ENCODE data around the gene LRRN2. TPM values are rescaled to one million over a fixed set of nuclear protein-coding genes. Genes with fewer than 3 reads are reported as not detected.

Gene LRRN2
- total RNA-seq, 2 donors from 2014 or later: 11.4 to 16.2 TPM

DNA sequence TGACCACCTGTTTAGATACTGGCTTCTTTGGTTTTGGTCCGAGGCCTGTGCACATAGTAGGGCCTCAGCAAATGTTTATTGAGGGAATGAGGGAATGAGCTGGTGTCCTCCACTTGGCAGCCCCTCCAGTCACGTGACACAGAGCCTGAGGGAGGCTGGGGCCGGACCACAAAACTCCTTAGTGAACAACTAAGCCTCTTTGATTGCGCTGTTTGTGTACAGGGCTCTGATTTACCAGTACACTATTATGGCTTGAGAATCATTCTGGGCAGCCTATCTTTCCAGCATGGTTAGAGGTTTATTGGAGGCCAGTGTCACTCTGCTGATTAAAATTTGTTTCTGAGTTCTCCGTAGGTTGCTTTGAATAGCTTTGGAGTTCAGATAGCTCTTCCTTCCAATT is 10.2 kb upstream of the LRRN2 start:
- Histone ChIP-seq H3K27me3 (ENCODE audit: control insufficient read depth, insufficient read depth, low read length, poor library complexity, severe bottlenecking) (no peaks in the 10 kb centered on the region), H3K9me3 (ENCODE audit: control insufficient read depth, low read length) (no peaks in the 10 kb centered on the region), H3K4me1 (ENCODE audit: control insufficient read depth, insufficient read depth, low read length) (no peaks in the 10 kb centered on the region), H3K27ac (ENCODE audit: low read depth, low read length) (no peak overlapping the region), H3K4me3 (ENCODE audit: low read length) (no peak overlapping the region), H3K9ac (ENCODE audit: extremely low read depth, low read length, poor library complexity, severe bottlenecking) (no peak overlapping the region), H3K36me3 (ENCODE audit: control insufficient read depth, insufficient read depth, low read length) (no peaks in the 10 kb centered on the region)
- Mint-ChIP-seq H3K27ac (no peak overlapping the region), H3K4me3 (no peak overlapping the region), H3K4me1 (peaks cover 28% of the 10 kb centered on the region), H3K36me3 (ENCODE audit: low read depth) (no peaks in the 10 kb centered on the region), H3K9me3 (no peaks in the 10 kb centered on the region), H3K27me3 (ENCODE audit: insufficient read depth) (peaks cover 2% of the 10 kb centered on the region)
- TF ChIP-seq, protein P1, sequence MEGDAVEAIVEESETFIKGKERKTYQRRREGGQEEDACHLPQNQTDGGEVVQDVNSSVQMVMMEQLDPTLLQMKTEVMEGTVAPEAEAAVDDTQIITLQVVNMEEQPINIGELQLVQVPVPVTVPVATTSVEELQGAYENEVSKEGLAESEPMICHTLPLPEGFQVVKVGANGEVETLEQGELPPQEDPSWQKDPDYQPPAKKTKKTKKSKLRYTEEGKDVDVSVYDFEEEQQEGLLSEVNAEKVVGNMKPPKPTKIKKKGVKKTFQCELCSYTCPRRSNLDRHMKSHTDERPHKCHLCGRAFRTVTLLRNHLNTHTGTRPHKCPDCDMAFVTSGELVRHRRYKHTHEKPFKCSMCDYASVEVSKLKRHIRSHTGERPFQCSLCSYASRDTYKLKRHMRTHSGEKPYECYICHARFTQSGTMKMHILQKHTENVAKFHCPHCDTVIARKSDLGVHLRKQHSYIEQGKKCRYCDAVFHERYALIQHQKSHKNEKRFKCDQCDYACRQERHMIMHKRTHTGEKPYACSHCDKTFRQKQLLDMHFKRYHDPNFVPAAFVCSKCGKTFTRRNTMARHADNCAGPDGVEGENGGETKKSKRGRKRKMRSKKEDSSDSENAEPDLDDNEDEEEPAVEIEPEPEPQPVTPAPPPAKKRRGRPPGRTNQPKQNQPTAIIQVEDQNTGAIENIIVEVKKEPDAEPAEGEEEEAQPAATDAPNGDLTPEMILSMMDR (conservative IDR thresholded peaks at IDR 0.05): no peak
- 88 to 95% methylated on average over 5 of the region's 5 CpGs for WGBS, 2 experiments (ENCODE audit: insufficient coverage in 1 of 2, insufficient read length in 1 of 2)
- DNase-seq: no peak

DNA sequence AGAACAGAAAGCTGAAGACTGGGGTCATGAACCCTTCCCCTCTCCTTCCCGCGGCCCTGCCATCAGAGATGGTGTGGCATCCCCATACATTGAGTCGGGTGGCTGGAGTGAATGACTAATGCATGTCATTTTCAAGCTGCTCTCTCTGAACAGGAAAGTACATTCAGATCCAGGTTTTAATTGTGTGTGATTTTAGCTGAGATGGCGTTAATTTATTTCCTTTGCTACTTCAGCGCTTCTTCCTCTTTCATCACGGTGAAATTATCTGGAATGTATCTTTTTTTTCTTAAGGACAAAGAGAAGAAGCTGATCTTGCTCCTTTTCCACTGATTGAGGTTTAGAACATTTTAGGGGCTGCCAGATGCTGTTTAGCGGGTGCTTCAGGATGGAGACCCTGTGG is 8.6 kb upstream of the LRRN2 start:
- H3K27ac Mint-ChIP-seq: no peak overlapping the region
- Histone ChIP-seq H3K9ac (ENCODE audit: extremely low read depth, low read length, poor library complexity, severe bottlenecking) (no peak overlapping the region), H3K9me3 (ENCODE audit: control insufficient read depth, low read length) (no peaks in the 10 kb centered on the region), H3K27ac (ENCODE audit: low read depth, low read length) (no peak overlapping the region), H3K36me3 (ENCODE audit: control insufficient read depth, insufficient read depth, low read length) (no peaks in the 10 kb centered on the region), H3K4me1 (ENCODE audit: control insufficient read depth, insufficient read depth, low read length) (no peaks in the 10 kb centered on the region), H3K4me3 (ENCODE audit: low read length) (no peak overlapping the region), H3K27me3 (ENCODE audit: control insufficient read depth, insufficient read depth, low read length, poor library complexity, severe bottlenecking) (no peaks in the 10 kb centered on the region)
- peaks cover 23% of the 10 kb centered on the region for H3K4me1 Mint-ChIP-seq
- no peaks in the 10 kb centered on the region for H3K9me3 Mint-ChIP-seq
- no peak overlapping the region for H3K4me3 Mint-ChIP-seq
- peaks cover 8% of the 10 kb centered on the region for H3K27me3 Mint-ChIP-seq (ENCODE audit: insufficient read depth)
- 92 to 97% methylated on average over 3 to 7 of the region's 7 CpGs for WGBS, 2 experiments (ENCODE audit: insufficient coverage in 1 of 2, insufficient read length in 1 of 2)
- DNase-seq: no peak
- TF ChIP-seq, protein P1 (conservative IDR thresholded peaks at IDR 0.05): no peak
- no peaks in the 10 kb centered on the region for H3K36me3 Mint-ChIP-seq (ENCODE audit: low read depth)

DNA sequence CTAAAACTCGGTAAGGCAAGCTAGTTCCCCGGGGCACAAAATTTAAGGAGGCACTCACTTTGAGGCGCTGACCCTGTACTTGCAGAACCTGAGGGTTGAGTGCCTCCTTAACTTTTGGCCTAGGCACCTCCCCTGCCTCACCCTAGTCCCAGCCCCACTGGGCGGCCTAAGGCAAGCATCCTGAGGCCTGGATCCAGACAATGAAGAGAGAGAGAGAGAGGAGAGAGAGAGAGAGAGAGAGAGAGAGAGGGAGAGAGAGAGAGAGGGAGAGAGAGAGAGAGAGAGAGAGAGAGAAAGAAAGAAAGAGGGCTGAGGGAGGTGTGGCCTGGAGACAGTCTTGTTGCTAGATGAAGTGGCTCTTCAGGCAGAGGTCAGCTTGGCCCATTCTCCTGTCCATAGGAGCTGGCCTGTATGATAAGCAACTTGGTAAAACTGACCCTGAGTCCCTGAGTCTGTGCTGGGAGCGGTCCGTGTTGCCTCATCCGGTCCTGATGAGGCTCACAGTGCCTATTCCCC is 7.4 kb upstream of the LRRN2 start:
- H3K9me3 Mint-ChIP-seq: no peaks in the 10 kb centered on the region
- Histone ChIP-seq H3K9ac (ENCODE audit: extremely low read depth, low read length, poor library complexity, severe bottlenecking) (no peak overlapping the region), H3K27ac (ENCODE audit: low read depth, low read length) (no peak overlapping the region), H3K4me3 (ENCODE audit: low read length) (no peak overlapping the region), H3K36me3 (ENCODE audit: control insufficient read depth, insufficient read depth, low read length) (no peaks in the 10 kb centered on the region), H3K27me3 (ENCODE audit: control insufficient read depth, insufficient read depth, low read length, poor library complexity, severe bottlenecking) (no peaks in the 10 kb centered on the region), H3K4me1 (ENCODE audit: control insufficient read depth, insufficient read depth, low read length) (no peaks in the 10 kb centered on the region), H3K9me3 (ENCODE audit: control insufficient read depth, low read length) (no peaks in the 10 kb centered on the region)
- H3K4me3 Mint-ChIP-seq: no peak overlapping the region
- H3K27me3 Mint-ChIP-seq (ENCODE audit: insufficient read depth): peaks cover 18% of the 10 kb centered on the region
- no peak overlapping the region for H3K27ac Mint-ChIP-seq
- TF ChIP-seq, protein P1 (conservative IDR thresholded peaks at IDR 0.05): no peak
- DNase-seq: peak; percentile 83
- peaks cover 16% of the 10 kb centered on the region for H3K4me1 Mint-ChIP-seq
- 67 to 69% methylated on average over 6 to 7 of the region's 7 CpGs for WGBS, 2 experiments (ENCODE audit: insufficient coverage in 1 of 2, insufficient read length in 1 of 2)
- H3K36me3 Mint-ChIP-seq (ENCODE audit: low read depth): no peaks in the 10 kb centered on the region
